ENCODE data around the gene DGLUCY. TPM values are rescaled to one million over a fixed set of nuclear protein-coding genes. Genes with fewer than 3 reads are reported as not detected.
"Not testable (repeated sequence)": the region's sequence is repeated elsewhere in the genome, so short reads cannot be mapped to it uniquely, and the experiment has no call there.

DGLUCY gene
- total and polyA plus RNA-seq, 10 donors, result 24.1 to 134 (median 96.7) TPM

DNA sequence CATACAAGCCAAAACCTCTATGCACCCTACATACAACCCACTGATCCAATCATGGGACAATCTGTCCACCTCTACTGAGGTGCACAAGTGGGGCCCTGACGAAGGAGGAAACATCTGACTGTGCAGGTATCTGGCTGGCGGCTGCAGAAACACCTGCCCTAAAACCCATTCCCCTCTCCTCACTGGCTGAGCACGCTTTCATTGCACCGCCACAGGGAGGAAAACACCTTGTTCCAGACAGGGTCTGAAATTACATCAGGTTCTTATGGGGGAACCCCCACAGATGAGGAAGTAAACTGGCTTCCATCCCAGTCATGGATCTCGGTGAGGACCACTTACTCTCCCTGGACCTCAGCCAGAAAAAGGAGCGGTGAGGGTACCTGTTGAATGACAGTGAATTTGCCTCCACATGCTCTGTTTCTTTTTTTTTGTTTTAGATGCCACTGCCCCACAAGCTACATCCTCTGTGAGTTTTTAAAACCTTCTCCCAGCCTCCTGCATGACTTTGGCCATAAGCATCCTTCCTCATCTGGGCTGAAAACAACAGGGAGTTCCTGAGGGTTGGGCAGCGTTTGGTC is 23.8 kb upstream of the DGLUCY start:
- Histone ChIP-seq H3K4me1 (peaks cover 0 to 17% (median 0%) of the 10 kb centered on the region in 6 donors), H3K27me3 (replicated peaks in 1 of 7) (no peaks in the 10 kb centered on the region), H3K27ac (no peak overlapping the region), H3K36me3 (no peaks in the 10 kb centered on the region), H3K4me3 (no peak overlapping the region), H3K9me3 (no peaks in the 10 kb centered on the region)
- WGBS, 5 donors, result 75 to 85% (median 79%) methylated on average over 7 of the region's 7 CpGs
- no peak for DNase-seq
- intact Hi-C loops (cut with DNase I; ENCODE audit: low total_unique reads), result no loop called here
- TF ChIP-seq POLR2AphosphoS5 (IDR thresholded peaks at IDR 0.05) (no peak), CTCF (IDR thresholded peaks at IDR 0.05 in 8 of 11, conservative IDR thresholded peaks at IDR 0.05 in 3 of 11) (no peak), POLR2A (IDR thresholded peaks at IDR 0.05) (no peak)

- no peak for DNase-seq
- WGBS, 5 donors, result 83 to 100% (median 89%) methylated on average over 1 of the region's 1 CpG
- Histone ChIP-seq H3K27ac (no peak overlapping the region), H3K36me3 (no peaks in the 10 kb centered on the region), H3K4me3 (no peak overlapping the region), H3K9me3 (no peaks in the 10 kb centered on the region), H3K4me1 (peaks cover 0 to 17% (median 0%) of the 10 kb centered on the region in 6 donors), H3K27me3 (replicated peaks in 1 of 7) (no peaks in the 10 kb centered on the region)
- no peak for TF ChIP-seq POLR2A (IDR thresholded peaks at IDR 0.05)
- TF ChIP-seq POLR2AphosphoS5 (IDR thresholded peaks at IDR 0.05), result no peak
- no peak for TF ChIP-seq CTCF (IDR thresholded peaks at IDR 0.05 in 8 of 11, conservative IDR thresholded peaks at IDR 0.05 in 3 of 11)
- intact Hi-C loops (cut with DNase I; ENCODE audit: low total_unique reads), result no loop called here
Measured at GRCh38 chr14:91090743-91091142, 23.1 kb upstream of the DGLUCY start.

GRCh38 chr14:91092073-91092472 is 21.8 kb upstream of the DGLUCY start:
- H3K4me1 ChIP-seq, result peaks cover 0 to 13% (median 0%) of the 10 kb centered on the region in 6 donors
- H3K27ac ChIP-seq, result no peak overlapping the region
- 88 to 93% (median 91%) methylated on average over 3 of the region's 3 CpGs for WGBS, 5 donors
- TF ChIP-seq POLR2AphosphoS5 (IDR thresholded peaks at IDR 0.05), result no peak
- H3K27me3 ChIP-seq (replicated peaks in 1 of 7), result no peaks in the 10 kb centered on the region
- H3K9me3 ChIP-seq, result no peaks in the 10 kb centered on the region
- H3K36me3 ChIP-seq, result no peaks in the 10 kb centered on the region
- no peak for DNase-seq
- intact Hi-C loops (cut with DNase I; ENCODE audit: low total_unique reads), result no loop called here
- H3K4me3 ChIP-seq, result no peak overlapping the region

DNA sequence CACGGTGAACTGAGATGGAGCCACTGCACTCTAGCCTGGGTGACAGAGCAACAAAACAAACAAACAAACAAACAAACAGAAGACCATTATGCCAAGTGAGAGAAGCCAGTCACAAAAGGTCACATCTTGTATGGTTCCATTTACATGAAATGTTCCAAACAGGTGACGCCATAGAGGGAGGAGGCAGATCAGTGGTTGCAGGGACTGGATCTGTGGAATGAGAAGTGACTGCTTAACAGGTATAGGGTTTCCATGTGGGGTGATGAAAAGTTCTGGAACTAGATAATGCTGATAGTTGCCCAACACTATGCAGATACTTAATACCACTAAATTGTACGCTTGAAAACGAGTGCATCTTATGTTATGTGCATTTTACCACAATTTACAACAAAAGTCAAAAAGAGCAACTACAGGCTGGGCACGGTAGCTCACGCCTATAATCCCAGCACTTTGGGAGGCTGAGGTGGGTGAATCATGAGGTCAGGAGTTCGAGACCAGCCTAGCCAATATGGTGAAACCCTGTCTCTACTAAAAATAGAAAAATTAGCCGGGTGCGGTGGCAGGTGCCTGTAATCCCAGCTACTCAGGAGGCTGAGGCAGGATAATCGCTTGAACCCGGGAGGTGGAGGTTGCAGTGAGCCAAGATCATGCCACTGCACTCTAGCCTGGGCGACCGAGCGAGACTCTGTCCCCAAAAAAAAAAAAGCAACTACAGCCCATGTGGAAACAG is 20.0 kb upstream of the DGLUCY start:
- H3K4me1 ChIP-seq; intact Hi-C loops (cut with DNase I; ENCODE audit: low total_unique reads); H3K27me3 ChIP-seq (replicated peaks in 1 of 7); H3K9me3 ChIP-seq; H3K36me3 ChIP-seq; H3K27ac ChIP-seq; H3K4me3 ChIP-seq; DNase-seq: not testable (repeated sequence)
- 88 to 95% (median 95%) methylated on average over 14 of the region's 14 CpGs for WGBS, 5 donors

GRCh38 chr14:91094772-91095171 is 19.1 kb upstream of the DGLUCY start:
- H3K9me3 ChIP-seq, result no peaks in the 10 kb centered on the region

More at GRCh38 chr14:91094772-91095171, 19.1 kb upstream of the DGLUCY start:
- Histone ChIP-seq H3K4me3 (no peak overlapping the region), H3K4me1 (no peaks in the 10 kb centered on the region), H3K27ac (no peak overlapping the region), H3K36me3 (no peaks in the 10 kb centered on the region), H3K27me3 (replicated peaks in 1 of 7) (no peaks in the 10 kb centered on the region)
- 85 to 96% (median 94%) methylated on average over 4 of the region's 4 CpGs for WGBS, 5 donors
- TF ChIP-seq POLR2AphosphoS5 (IDR thresholded peaks at IDR 0.05), result no peak
- no peak for TF ChIP-seq POLR2A (IDR thresholded peaks at IDR 0.05)
- TF ChIP-seq CTCF (IDR thresholded peaks at IDR 0.05 in 8 of 11, conservative IDR thresholded peaks at IDR 0.05 in 3 of 11), result no peak
- intact Hi-C loops (cut with DNase I; ENCODE audit: low total_unique reads), result no loop called here
- DNase-seq, result no peak

All from spleen (tissue), 11 donors.